Germinal center (tissue), 1 donor: ENCODE results near the gene QSOX2.

Source experiments
- DNase-seq: peaks from one replicate; pipeline ENCODE4 v3.0.0; 2012; ENCODE audit warnings: mixed read lengths, low spot score

QSOX2 gene

GRCh38 chr9:136245219-136246150 is at the start of gene QSOX2:
Gene QSOX2, minus strand, starts transcription at chr9:136245812. Its CDS starts 9 bp downstream, at chr9:136245803.
- DNase-seq: peak; percentile 93

GRCh38 chr9:136295055-136295454 is 49.4 kb upstream of the QSOX2 start:
- no peak for DNase-seq

- no peak for DNase-seq
These were observed 48.8 kb upstream of the QSOX2 start for GRCh38 chr9:136294437-136294836.

GRCh38 chr9:136293476-136294077 is 48.0 kb upstream of the QSOX2 start:
- no peak for DNase-seq

GRCh38 chr9:136292591-136293448 is 47.2 kb upstream of the QSOX2 start:
- no peak for DNase-seq

GRCh38 chr9:136292026-136292538 is 46.5 kb upstream of the QSOX2 start:
- DNase-seq: no peak

- no peak for DNase-seq
These were observed 45.9 kb upstream of the QSOX2 start for GRCh38 chr9:136291306-136292025.

- DNase-seq: no peak
These were observed 44.9 kb upstream of the QSOX2 start for GRCh38 chr9:136290508-136291000.

- no peak for DNase-seq
These were observed 44.3 kb upstream of the QSOX2 start for GRCh38 chr9:136289651-136290507.

- no peak for DNase-seq
These were observed 42.5 kb upstream of the QSOX2 start for GRCh38 chr9:136287960-136288753.

GRCh38 chr9:136286987-136287379 is 41.4 kb upstream of the QSOX2 start:
- DNase-seq: no peak

GRCh38 chr9:136286359-136286986 is 40.9 kb upstream of the QSOX2 start:
- DNase-seq: no peak

- DNase-seq: no peak
These were observed 40.1 kb upstream of the QSOX2 start for GRCh38 chr9:136285501-136286358.

- DNase-seq: no peak
These were observed 39.3 kb upstream of the QSOX2 start for GRCh38 chr9:136284951-136285350.

- no peak for DNase-seq
These were observed 38.7 kb upstream of the QSOX2 start for GRCh38 chr9:136284311-136284710.

GRCh38 chr9:136283291-136284235 is 38.0 kb upstream of the QSOX2 start:
- DNase-seq: peak; percentile 88
